Osteocyte (in vitro differentiated cells): ENCODE data around the gene MEGF11. TPM values are rescaled to one million over a fixed set of nuclear protein-coding genes. Genes with fewer than 3 reads are reported as not detected.
"Not testable (repeated sequence)": the region's sequence is repeated elsewhere in the genome, so short reads cannot be mapped to it uniquely, and the experiment has no call there.

ENCODE experiments used
- DNase-seq: peaks from one replicate; pipeline ENCODE4 v3.0.0; 2021; ENCODE audit warnings: mixed read lengths; ENCODE audit not compliant: unreplicated experiment; ENCODE audit errors: extremely low spot score
- H3K27ac Mint-ChIP-seq: one replicate; pipeline ENCODE4 v1.8.0; 2021; ENCODE audit warnings: mild to moderate bottlenecking, mixed read lengths; ENCODE audit not compliant: unreplicated experiment
- H3K27me3 Mint-ChIP-seq: one replicate; pipeline ENCODE4 v1.8.0; 2021; ENCODE audit warnings: mixed read lengths; ENCODE audit not compliant: unreplicated experiment
- H3K36me3 Mint-ChIP-seq: one replicate; pipeline ENCODE4 v1.8.0; 2021; ENCODE audit warnings: mixed read lengths; ENCODE audit not compliant: unreplicated experiment
- H3K4me1 Mint-ChIP-seq: one replicate; pipeline ENCODE4 v1.8.0; 2021; ENCODE audit warnings: mixed read lengths; ENCODE audit not compliant: unreplicated experiment
- H3K4me3 Mint-ChIP-seq: one replicate; pipeline ENCODE4 v1.8.0; 2021; ENCODE audit warnings: mild to moderate bottlenecking, moderate library complexity, mixed read lengths; ENCODE audit not compliant: unreplicated experiment
- H3K9me3 Mint-ChIP-seq: one replicate; pipeline ENCODE4 v1.8.0; 2021; ENCODE audit warnings: mixed read lengths; ENCODE audit not compliant: unreplicated experiment
- CTCF ChIP-seq: fragments of 200-600 bp; sonication (generic); IDR thresholded peaks from 2 replicates; pipeline ENCODE4 v1.5.0; 2021; ENCODE audit warnings: antibody characterized with exemption, mild to moderate bottlenecking, moderate library complexity
- total RNA-seq: library from RNA; stranded (reverse); gene quantifications from 2 replicates; pipeline ENCODE4 v1.2.1, GENCODE V29; 2021

Gene MEGF11
- total RNA-seq, 1 donor from 2014 or later, result not detected

- no peak for TF ChIP-seq CTCF
- Mint-ChIP-seq H3K36me3 (no peaks in the 10 kb centered on the region), H3K27me3 (peaks cover 46% of the 10 kb centered on the region)
Measured at GRCh38 chr15:65978110-65978509, 275.4 kb downstream of the MEGF11 start.

GRCh38 chr15:65976196-65976595 lies 277.4 kb downstream of the MEGF11 start:
- H3K36me3 Mint-ChIP-seq, H3K4me1 Mint-ChIP-seq, DNase-seq, H3K4me3 Mint-ChIP-seq, H3K9me3 Mint-ChIP-seq, H3K27ac Mint-ChIP-seq: not testable (repeated sequence)
- H3K27me3 Mint-ChIP-seq, result peaks cover 48% of the 10 kb centered on the region

More at GRCh38 chr15:65978110-65978509, 275.4 kb downstream of the MEGF11 start:
- Mint-ChIP-seq H3K9me3 (no peaks in the 10 kb centered on the region), H3K4me1 (peaks cover 4% of the 10 kb centered on the region), H3K4me3 (no peak overlapping the region), H3K27ac (no peak overlapping the region)
- DNase-seq, result no peak

- Mint-ChIP-seq H3K27me3 (peaks cover 74% of the 10 kb centered on the region), H3K4me3 (no peak overlapping the region), H3K36me3 (no peaks in the 10 kb centered on the region), H3K4me1 (no peaks in the 10 kb centered on the region), H3K27ac (no peak overlapping the region), H3K9me3 (no peaks in the 10 kb centered on the region)
- no peak for TF ChIP-seq CTCF
- DNase-seq, result no peak
Measured at GRCh38 chr15:65971741-65971995, 281.9 kb downstream of the MEGF11 start.

- no peak for TF ChIP-seq CTCF
- Mint-ChIP-seq H3K27ac (no peak overlapping the region), H3K4me3 (no peak overlapping the region), H3K27me3 (peaks cover 80% of the 10 kb centered on the region), H3K4me1 (no peaks in the 10 kb centered on the region), H3K9me3 (no peaks in the 10 kb centered on the region), H3K36me3 (no peaks in the 10 kb centered on the region)
- no peak for DNase-seq
Measured at GRCh38 chr15:65970937-65971740, 282.4 kb downstream of the MEGF11 start.

GRCh38 chr15:65969865-65970816 lies 283.4 kb downstream of the MEGF11 start:
- DNase-seq, result no peak
- no peak overlapping the region for H3K4me3 Mint-ChIP-seq
- H3K27ac Mint-ChIP-seq, result no peak overlapping the region
- peaks cover 77% of the 10 kb centered on the region for H3K27me3 Mint-ChIP-seq
- H3K4me1 Mint-ChIP-seq, result no peaks in the 10 kb centered on the region
- TF ChIP-seq CTCF, result no peak
- no peaks in the 10 kb centered on the region for H3K36me3 Mint-ChIP-seq
- H3K9me3 Mint-ChIP-seq, result no peaks in the 10 kb centered on the region
